Neuronal stem cell (in vitro differentiated cells): Measurements from ENCODE around the gene SPX.

Experiments used
- DNase-seq: peaks from one replicate; pipeline ENCODE4 v3.0.0-alpha.2; 2013; ENCODE audit warnings: low spot score
- H2AFZ ChIP-seq: one replicate; pipeline ENCODE4 v1.6.1; 2013; ENCODE audit warnings: mild to moderate bottlenecking, low read length, inconsistent platforms
- H2AK5ac ChIP-seq: 2 replicates; pipeline ENCODE4 v1.6.1; 2013; ENCODE audit warnings: low read depth, mild to moderate bottlenecking, inconsistent platforms, low read length, moderate library complexity, mixed read lengths
- H2BK120ac ChIP-seq: 2 replicates; pipeline ENCODE4 v1.6.1; 2013; ENCODE audit warnings: low read depth, mild to moderate bottlenecking, inconsistent platforms, low read length, moderate library complexity, mixed read lengths
- H2BK12ac ChIP-seq: one replicate; pipeline ENCODE4 v1.6.1; 2013; ENCODE audit warnings: low read length, inconsistent platforms
- H2BK15ac ChIP-seq: 2 replicates; pipeline ENCODE4 v1.6.1; 2013; ENCODE audit warnings: mild to moderate bottlenecking, low read length, inconsistent platforms, mixed read lengths
- H2BK5ac ChIP-seq: one replicate; pipeline ENCODE4 v1.6.1; 2013; ENCODE audit warnings: inconsistent platforms, mild to moderate bottlenecking, low read length, moderate library complexity
- H3K14ac ChIP-seq: one replicate; pipeline ENCODE4 v1.6.1; 2013; ENCODE audit warnings: low read length, inconsistent platforms
- H3K18ac ChIP-seq: 2 replicates; pipeline ENCODE4 v1.6.1; 2013; ENCODE audit warnings: low read length, inconsistent platforms
- H3K23ac ChIP-seq: 2 replicates; pipeline ENCODE4 v1.6.1; 2013; ENCODE audit warnings: low read depth, mild to moderate bottlenecking, mixed read lengths, low read length, inconsistent platforms; ENCODE audit not compliant: poor library complexity
- H3K27ac ChIP-seq: replicated peaks from 3 replicates; pipeline ENCODE4 v1.5.1; 2013; ENCODE audit warnings: low read length, inconsistent platforms
- H3K27me3 ChIP-seq, 3 experiments: 2 replicates each; pipeline ENCODE4 v1.6.1; 2013; ENCODE audit warnings: low read length in 3 of 3, mild to moderate bottlenecking in 2 of 3, inconsistent platforms in 1 of 3, low read depth in 1 of 3, mixed read lengths in 1 of 3, moderate library complexity in 1 of 3; ENCODE audit not compliant: control insufficient read depth in 3 of 3, insufficient read depth in 3 of 3
- H3K36me3 ChIP-seq, 2 donors: replicated peaks in 1 of 2; 2 replicates each; pipeline ENCODE4 v1.6.1; 2013; ENCODE audit warnings: low read length in 2 of 2; ENCODE audit not compliant: control insufficient read depth in 2 of 2, insufficient read depth in 2 of 2
- H3K4ac ChIP-seq: 2 replicates; pipeline ENCODE4 v1.6.1; 2013; ENCODE audit warnings: inconsistent platforms, mild to moderate bottlenecking, low read length, moderate library complexity
- H3K4me1 ChIP-seq, 2 donors: 1 replicate in 1 of 2; 2 replicates in 1 of 2; pipeline ENCODE4 v1.6.1; 2013; ENCODE audit warnings: low read length in 2 of 2, low read depth in 1 of 2; ENCODE audit not compliant: control insufficient read depth in 2 of 2, insufficient read depth in 1 of 2
- H3K4me2 ChIP-seq: one replicate; pipeline ENCODE4 v1.6.1; 2013; ENCODE audit warnings: mild to moderate bottlenecking, low read length, inconsistent platforms; ENCODE audit not compliant: insufficient read depth, poor library complexity, severe bottlenecking
- H3K4me3 ChIP-seq, 2 donors: 2 replicates each; pipeline ENCODE4 v1.5.1; 2013; ENCODE audit warnings: low read length in 2 of 2, mild to moderate bottlenecking in 2 of 2, inconsistent platforms in 1 of 2, moderate library complexity in 1 of 2
- H3K79me1 ChIP-seq: one replicate; pipeline ENCODE4 v1.6.1; 2013; ENCODE audit warnings: low read depth, mild to moderate bottlenecking, inconsistent platforms, low read length, moderate library complexity
- H3K9ac ChIP-seq: one replicate; pipeline ENCODE4 v1.6.1; 2013; ENCODE audit warnings: mild to moderate bottlenecking, low read depth, low read length, inconsistent platforms; ENCODE audit not compliant: poor library complexity
- H3K9me3 ChIP-seq, 2 donors: replicated peaks in 1 of 2; 2 replicates each; pipeline versions ENCODE3 to v1.6.1; 2013; ENCODE audit warnings: low read length in 2 of 2, mild to moderate bottlenecking in 2 of 2, inconsistent platforms in 1 of 2, low read depth in 1 of 2, mixed read lengths in 1 of 2, moderate library complexity in 1 of 2; ENCODE audit not compliant: control insufficient read depth in 2 of 2, insufficient read depth in 1 of 2
- H4K8ac ChIP-seq: one replicate; pipeline ENCODE4 v1.6.1; 2013; ENCODE audit warnings: low read depth, mild to moderate bottlenecking, inconsistent platforms, low read length, moderate library complexity
- H4K91ac ChIP-seq: one replicate; pipeline ENCODE4 v1.6.1; 2013; ENCODE audit warnings: low read length, low read depth, mild to moderate bottlenecking, inconsistent platforms; ENCODE audit not compliant: poor library complexity
- WGBS, 2 donors: extraction: QIAGEN DNeasy Blood & Tissue Kit; methylation state at CpG; one replicate each; pipeline ENCODE4 v1.1.7; 2013; ENCODE audit warnings: missing lambda C conversion rate in 2 of 2, mixed read lengths in 1 of 2; ENCODE audit not compliant: insufficient read length in 2 of 2, insufficient replicate concordance in 1 of 2; ENCODE audit errors: extremely low coverage in 2 of 2; 5-methylcytosine and 5-hydroxymethylcytosine counted together

The SPX gene

DNA sequence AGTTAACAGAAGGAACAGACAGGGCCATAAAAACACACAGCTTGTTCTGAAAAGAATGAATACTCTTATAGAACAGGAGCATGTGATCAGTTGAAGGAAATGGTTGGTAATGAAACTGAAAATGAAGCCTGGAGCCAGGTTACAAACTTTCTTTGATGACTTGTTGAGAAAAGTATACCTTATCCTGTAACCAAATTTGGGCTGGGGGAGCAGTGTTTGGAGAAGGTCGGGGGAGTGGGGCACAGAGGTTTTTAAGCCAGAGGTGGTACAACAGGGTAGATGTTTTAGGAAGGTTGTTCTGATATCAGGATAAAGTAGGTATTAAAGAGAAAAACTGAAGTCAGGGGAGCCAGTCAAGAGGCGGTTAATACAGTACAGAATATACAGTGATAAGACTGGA is 16.3 kb upstream of the SPX start:
- Histone ChIP-seq H4K91ac (no peak overlapping the region), H4K8ac (no peak overlapping the region), H3K9ac (no peak overlapping the region), H3K27me3 (no peaks in the 10 kb centered on the region), H3K79me1 (no peaks in the 10 kb centered on the region), H2BK12ac (no peak overlapping the region), H3K4ac (no peak overlapping the region), H2BK5ac (no peak overlapping the region), H2AFZ (no peak overlapping the region), H3K23ac (no peak overlapping the region), H2BK15ac (no peak overlapping the region), H3K9me3 (no peaks in the 10 kb centered on the region), H3K36me3 (peaks cover 4 to 71% of the 10 kb centered on the region in 2 donors), H3K4me2 (no peak overlapping the region), H2AK5ac (no peak overlapping the region), H3K4me3 (no peak overlapping the region), H3K18ac (no peak overlapping the region), H2BK120ac (no peak overlapping the region), H3K27ac (no peak overlapping the region), H3K14ac (no peak overlapping the region), H3K4me1 (no peaks in the 10 kb centered on the region)
- no CpG with 5 or more reads among the region's 2 CpGs for WGBS, 2 donors
- DNase-seq, result no peak

DNA sequence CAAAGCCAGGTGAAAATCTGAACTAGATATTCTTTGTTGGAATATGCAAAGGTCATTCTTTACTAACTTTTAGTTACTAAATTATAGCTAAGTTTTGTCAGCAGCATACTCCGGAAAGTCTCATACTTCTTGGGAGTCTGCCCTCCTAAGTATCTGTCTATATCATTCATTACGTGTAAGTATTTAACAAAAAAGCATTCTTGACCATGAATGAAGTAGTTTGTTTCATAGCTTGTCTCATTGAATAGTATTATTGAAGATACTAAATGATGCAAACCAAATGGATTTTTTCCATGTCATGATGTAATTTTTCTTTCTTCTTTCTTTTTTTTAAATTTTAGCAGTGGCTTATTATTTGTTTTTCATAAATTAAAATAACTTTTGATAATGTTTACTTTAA is 9.8 kb upstream of the SPX start:
- Histone ChIP-seq H3K79me1 (no peaks in the 10 kb centered on the region), H4K8ac (no peak overlapping the region), H3K36me3 (peaks cover 2 to 68% of the 10 kb centered on the region in 2 donors), H3K4me2 (no peak overlapping the region), H3K27ac (no peak overlapping the region), H2BK12ac (no peak overlapping the region), H3K4me1 (no peaks in the 10 kb centered on the region), H3K14ac (no peak overlapping the region), H3K23ac (no peak overlapping the region), H3K4me3 (no peak overlapping the region), H2BK5ac (no peak overlapping the region), H2AFZ (no peak overlapping the region), H3K9ac (no peak overlapping the region), H3K27me3 (no peaks in the 10 kb centered on the region), H3K4ac (no peak overlapping the region), H3K18ac (no peak overlapping the region), H2BK120ac (no peak overlapping the region), H2AK5ac (no peak overlapping the region), H3K9me3 (no peaks in the 10 kb centered on the region), H2BK15ac (no peak overlapping the region), H4K91ac (no peak overlapping the region)
- WGBS, 2 donors, result no CpG with 5 or more reads among the region's 2 CpGs
- no peak for DNase-seq

DNA sequence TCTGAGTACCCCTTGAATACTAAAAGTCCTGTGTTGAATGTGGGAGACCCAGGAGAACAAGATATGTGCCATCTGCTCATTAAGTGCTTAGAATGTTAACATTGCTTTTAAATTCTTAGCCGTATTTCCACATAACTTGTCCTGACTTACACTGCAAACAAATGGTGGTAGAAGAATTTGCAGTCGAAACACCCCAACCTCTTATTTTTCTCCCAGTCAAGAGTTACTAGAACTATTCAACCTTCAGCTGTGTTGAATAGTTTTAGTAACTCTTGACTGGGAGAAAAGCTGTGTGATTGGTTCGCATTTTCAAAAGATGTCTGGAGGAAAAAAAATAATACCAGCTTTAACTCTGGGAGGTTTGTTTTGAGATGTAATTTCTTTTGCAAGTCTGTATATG is 7.6 kb upstream of the SPX start:
- no peak overlapping the region for H2BK12ac ChIP-seq
- WGBS, 2 donors, result no CpG with 5 or more reads among the region's 3 CpGs
- no peaks in the 10 kb centered on the region for H3K27me3 ChIP-seq
- H4K8ac ChIP-seq, result no peak overlapping the region
- no peak overlapping the region for H3K4ac ChIP-seq
- H3K9ac ChIP-seq, result no peak overlapping the region
- no peak overlapping the region for H4K91ac ChIP-seq
- H3K18ac ChIP-seq, result no peak overlapping the region
- H3K79me1 ChIP-seq, result no peaks in the 10 kb centered on the region
- H3K36me3 ChIP-seq, result peaks cover 2 to 48% of the 10 kb centered on the region in 2 donors
- no peak overlapping the region for H2BK15ac ChIP-seq
- no peak overlapping the region for H3K27ac ChIP-seq
- H2AFZ ChIP-seq, result no peak overlapping the region
- no peak overlapping the region for H2BK5ac ChIP-seq
- H2AK5ac ChIP-seq, result no peak overlapping the region
- no peaks in the 10 kb centered on the region for H3K9me3 ChIP-seq
- H3K23ac ChIP-seq, result no peak overlapping the region
- no peak overlapping the region for H3K4me2 ChIP-seq
- no peak overlapping the region for H2BK120ac ChIP-seq
- DNase-seq, result no peak
- no peaks in the 10 kb centered on the region for H3K4me1 ChIP-seq
- no peak overlapping the region for H3K14ac ChIP-seq
- no peak overlapping the region for H3K4me3 ChIP-seq

DNA sequence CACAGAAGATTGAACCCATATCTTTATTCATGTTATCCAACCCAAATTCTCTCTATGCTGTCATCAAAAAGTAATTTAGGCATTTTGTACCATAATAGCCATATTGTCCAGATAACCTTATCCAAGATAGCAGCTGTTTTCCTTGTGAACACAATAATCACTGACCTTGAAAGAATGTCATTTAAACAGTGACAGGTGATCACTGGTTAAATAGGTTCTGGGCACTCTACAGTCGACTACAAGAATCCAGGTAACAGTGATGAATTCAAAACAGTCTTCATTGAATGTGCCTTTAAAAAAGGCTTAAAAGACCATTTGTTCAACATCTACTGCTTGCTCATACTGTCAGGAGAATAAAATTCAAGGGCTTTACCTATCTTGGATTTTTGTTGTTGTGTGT is 4.6 kb upstream of the SPX start:
- no peak overlapping the region for H2BK12ac ChIP-seq
- no peaks in the 10 kb centered on the region for H3K9me3 ChIP-seq
- H3K79me1 ChIP-seq, result no peaks in the 10 kb centered on the region
- no peak overlapping the region for H2BK120ac ChIP-seq
- H2AK5ac ChIP-seq, result no peak overlapping the region
- no peak overlapping the region for H3K23ac ChIP-seq
- no peak overlapping the region for H2BK15ac ChIP-seq
- no peak overlapping the region for H3K18ac ChIP-seq
- no peak overlapping the region for H3K4me2 ChIP-seq
- H3K36me3 ChIP-seq, result peaks cover 0 to 17% of the 10 kb centered on the region in 2 donors
- no peak for DNase-seq
- H3K9ac ChIP-seq, result no peak overlapping the region
- no peak overlapping the region for H3K4me3 ChIP-seq
- H3K4me1 ChIP-seq, result no peaks in the 10 kb centered on the region
- no peak overlapping the region for H2AFZ ChIP-seq
- H3K14ac ChIP-seq, result no peak overlapping the region
- no peak overlapping the region for H4K8ac ChIP-seq
- H4K91ac ChIP-seq, result no peak overlapping the region
- peaks cover 0 to 3% (median 0%) of the 10 kb centered on the region in 3 experiments for H3K27me3 ChIP-seq
- H3K27ac ChIP-seq, result no peak overlapping the region
- H3K4ac ChIP-seq, result no peak overlapping the region
- no CpG with 5 or more reads among the region's 1 CpG for WGBS, 2 donors
- no peak overlapping the region for H2BK5ac ChIP-seq
